ENCODE measurements around the gene OSMR. TPM values are rescaled to one million over a fixed set of nuclear protein-coding genes. Genes with fewer than 3 reads are reported as not detected.

Gene OSMR
- polyA plus RNA-seq, 1 of the 3 experiments (the other 2 are of a cell fraction) = 56.0 TPM

GRCh38 chr5:38935437-38935836 is 89.6 kb downstream of the OSMR start:
- Histone ChIP-seq H4K20me1 (ENCODE audit: insufficient read depth) (no peaks in the 10 kb centered on the region), H3K27me3 (ENCODE audit: insufficient read depth) (no peaks in the 10 kb centered on the region), H3K4me1 (ENCODE audit: control insufficient read depth in 1 of 2, insufficient read depth in 2 of 2, low read depth in 1 of 2, low read length in 1 of 2) (peaks cover 0 to 11% of the 10 kb centered on the region in 2 experiments; a peak in 1 of 4 replicates), H3K9me3 (no peaks in the 10 kb centered on the region), H3K27ac (ENCODE audit: low read depth in 2 of 2, low read length in 1 of 2) (no peak overlapping the region), H3K36me3 (replicated peaks in 1 of 2; ENCODE audit: control insufficient read depth in 1 of 2, insufficient read depth in 2 of 2, low read length in 1 of 2) (peaks cover 54 to 58% of the 10 kb centered on the region in 2 experiments), H3K9me2 (no peaks in the 10 kb centered on the region), H2AFZ (ENCODE audit: low read depth) (no peak overlapping the region), H3K4me3 (ENCODE audit: low read depth in 2 of 2, low read length in 1 of 2) (no peak overlapping the region), H3K4me2 (no peak overlapping the region), H3F3A (replicated peaks; ENCODE audit: insufficient read depth) (peaks cover 22% of the 10 kb centered on the region), H3K79me2 (ENCODE audit: insufficient read depth) (no peaks in the 10 kb centered on the region), H3K9ac (no peak overlapping the region)
- CTCF ChIA-PET = interaction anchor here (2.7 kb wide), 1 partner anchor 13 kb away, joined by 11 read pairs; no protein-coding TSS in a partner anchor
- POLR2A ChIA-PET = no interaction called here
- DNase-seq = no peak
- TF ChIP-seq RXRA (IDR thresholded peaks at IDR 0.05; ENCODE audit: borderline replicate concordance, low read depth) = no peak
- no peak for TF ChIP-seq FOXM1 (IDR thresholded peaks at IDR 0.05; ENCODE audit: low read depth)
- no peak for TF ChIP-seq FOSL2 (IDR thresholded peaks at IDR 0.05; ENCODE audit: borderline replicate concordance, low read depth)
- TF ChIP-seq ELF1 (IDR thresholded peaks at IDR 0.05) = no peak
- no peak for TF ChIP-seq YY1 (IDR thresholded peaks at IDR 0.05; ENCODE audit: low read depth)
- 48% methylated on average over 1 of the region's 1 CpG for WGBS (ENCODE audit: low lambda C conversion rate)

GRCh38 chr5:38936269-38936668 is 90.5 kb downstream of the OSMR start:
- Histone ChIP-seq H3K9me2 (no peaks in the 10 kb centered on the region), H3K9ac (no peak overlapping the region), H2AFZ (ENCODE audit: low read depth) (no peak overlapping the region), H3K4me2 (no peak overlapping the region), H3K36me3 (replicated peaks in 1 of 2; ENCODE audit: control insufficient read depth in 1 of 2, insufficient read depth in 2 of 2, low read length in 1 of 2) (peaks cover 58 to 62% of the 10 kb centered on the region in 2 experiments), H3K9me3 (no peaks in the 10 kb centered on the region), H3F3A (replicated peaks; ENCODE audit: insufficient read depth) (peaks cover 22% of the 10 kb centered on the region), H4K20me1 (ENCODE audit: insufficient read depth) (no peaks in the 10 kb centered on the region), H3K4me3 (ENCODE audit: low read depth in 2 of 2, low read length in 1 of 2) (no peak overlapping the region), H3K27me3 (ENCODE audit: insufficient read depth) (no peaks in the 10 kb centered on the region), H3K27ac (ENCODE audit: low read depth in 2 of 2, low read length in 1 of 2) (no peak overlapping the region), H3K4me1 (ENCODE audit: control insufficient read depth in 1 of 2, insufficient read depth in 2 of 2, low read depth in 1 of 2, low read length in 1 of 2) (peaks cover 0 to 11% of the 10 kb centered on the region in 2 experiments; a peak in 1 of 4 replicates), H3K79me2 (ENCODE audit: insufficient read depth) (no peaks in the 10 kb centered on the region)
- no peak for TF ChIP-seq SIN3A (IDR thresholded peaks at IDR 0.05; ENCODE audit: borderline replicate concordance, low read depth, low read length)
- no peak for TF ChIP-seq FOXM1 (IDR thresholded peaks at IDR 0.05; ENCODE audit: low read depth)
- no peak for TF ChIP-seq JUND (IDR thresholded peaks at IDR 0.05)
- TF ChIP-seq MAX (IDR thresholded peaks at IDR 0.05; ENCODE audit: low read depth) = no peak
- no peak for TF ChIP-seq EP300 (IDR thresholded peaks at IDR 0.05; ENCODE audit: borderline replicate concordance in 1 of 2, low read depth in 1 of 2, low read length in 1 of 2)
- no peak for TF ChIP-seq RFX5 (IDR thresholded peaks at IDR 0.05; ENCODE audit: low read length)
- WGBS (ENCODE audit: low lambda C conversion rate) = 98% methylated on average over 6 of the region's 6 CpGs
- DNase-seq = no peak
- ChIA-PET POLR2A (no interaction called here), CTCF (interaction anchor here (2.7 kb wide), 1 partner anchor 14 kb away, joined by 11 read pairs; no protein-coding TSS in a partner anchor)

GRCh38 chr5:38938424-38938823 is 92.6 kb downstream of the OSMR start:
- Histone ChIP-seq H2AFZ (ENCODE audit: low read depth) (no peak overlapping the region), H3K36me3 (replicated peaks in 1 of 2; ENCODE audit: control insufficient read depth in 1 of 2, insufficient read depth in 2 of 2, low read length in 1 of 2) (peaks cover 57 to 68% of the 10 kb centered on the region in 2 experiments), H3K9ac (no peak overlapping the region), H3K9me2 (no peaks in the 10 kb centered on the region), H3K4me2 (peak overlapping the region; percentile 3; the same call in 1 of the 2 replicates), H4K20me1 (ENCODE audit: insufficient read depth) (no peaks in the 10 kb centered on the region), H3K9me3 (no peaks in the 10 kb centered on the region), H3K4me1 (ENCODE audit: control insufficient read depth in 1 of 2, insufficient read depth in 2 of 2, low read depth in 1 of 2, low read length in 1 of 2) (peaks cover 0 to 11% of the 10 kb centered on the region in 2 experiments; a peak in 1 of 4 replicates), H3K79me2 (ENCODE audit: insufficient read depth) (no peaks in the 10 kb centered on the region), H3K4me3 (ENCODE audit: low read depth in 2 of 2, low read length in 1 of 2) (no peak overlapping the region), H3F3A (replicated peaks; ENCODE audit: insufficient read depth) (peaks cover 22% of the 10 kb centered on the region), H3K27ac (ENCODE audit: low read depth in 2 of 2, low read length in 1 of 2) (peak overlapping the region in 1 of 2 experiments; percentile 50; a peak in 2 of 4 replicates), H3K27me3 (ENCODE audit: insufficient read depth) (no peaks in the 10 kb centered on the region)
- no peak for DNase-seq
- TF ChIP-seq USF2 (IDR thresholded peaks at IDR 0.05; ENCODE audit: borderline replicate concordance, low read depth, low read length) = no peak
- TF ChIP-seq GABPA (IDR thresholded peaks at IDR 0.05; ENCODE audit: low read depth) = no peak
- peak; percentile 17; the same call in 1 of the 2 replicates for TF ChIP-seq FOSL2 (IDR thresholded peaks at IDR 0.05; ENCODE audit: borderline replicate concordance, low read depth)
- POLR2A ChIA-PET = no interaction called here
- CTCF ChIA-PET = interaction anchor here (0.8 to 2.7 kb wide), 4 partner anchors 16 to 746 kb away, joined by 3 to 11 read pairs (median 4); no protein-coding TSS in a partner anchor
- WGBS (ENCODE audit: low lambda C conversion rate) = 71% methylated on average over 1 of the region's 1 CpG

Measured in SK-N-SH (cell line).